Measurements from ENCODE around the gene RAPGEF5.

RAPGEF5 gene

DNA sequence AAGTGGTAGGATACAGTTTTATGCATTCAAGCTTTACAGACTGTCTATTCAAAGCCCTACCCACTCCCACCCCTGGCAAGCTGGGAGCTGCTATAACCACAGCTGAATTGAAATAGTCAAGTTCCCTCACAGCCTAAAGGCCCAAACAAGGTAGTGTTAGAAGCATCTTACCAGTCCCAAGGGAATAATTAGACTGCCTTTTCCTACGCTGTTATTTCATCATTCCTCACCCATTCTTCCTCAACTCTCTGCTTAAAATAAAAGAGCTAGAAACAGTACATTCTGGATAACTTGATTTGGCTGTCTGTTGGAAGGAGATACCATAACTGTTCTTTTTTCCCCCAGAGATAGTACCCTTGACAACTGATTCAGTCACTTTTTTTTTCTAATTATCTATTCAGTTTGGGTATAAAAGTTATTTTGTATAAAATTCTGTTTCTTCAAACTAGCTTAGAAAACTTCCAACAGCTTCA lies 54.0 kb downstream of the RAPGEF5 start:
- no peak for FAIRE-seq

DNA sequence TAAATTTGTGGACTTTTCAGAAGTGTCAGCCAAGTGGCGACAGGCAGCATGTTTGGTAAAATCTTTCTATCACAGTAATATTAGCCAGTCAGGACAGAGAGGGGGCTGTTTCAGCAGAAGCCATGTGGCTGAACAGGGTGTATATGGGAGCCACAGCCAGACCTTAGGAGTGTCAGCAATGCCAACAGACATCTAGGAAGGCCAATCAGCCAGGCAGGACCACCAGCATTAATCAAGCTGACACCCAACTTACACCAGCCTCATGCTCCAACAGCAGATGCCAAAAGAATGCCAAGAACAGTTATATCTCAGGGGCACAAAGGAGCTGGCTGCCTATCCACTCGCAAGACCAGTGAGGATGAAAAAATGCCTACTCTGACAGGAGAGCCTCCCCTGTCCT lies 54.8 kb downstream of the RAPGEF5 start:
- FAIRE-seq: no peak

DNA sequence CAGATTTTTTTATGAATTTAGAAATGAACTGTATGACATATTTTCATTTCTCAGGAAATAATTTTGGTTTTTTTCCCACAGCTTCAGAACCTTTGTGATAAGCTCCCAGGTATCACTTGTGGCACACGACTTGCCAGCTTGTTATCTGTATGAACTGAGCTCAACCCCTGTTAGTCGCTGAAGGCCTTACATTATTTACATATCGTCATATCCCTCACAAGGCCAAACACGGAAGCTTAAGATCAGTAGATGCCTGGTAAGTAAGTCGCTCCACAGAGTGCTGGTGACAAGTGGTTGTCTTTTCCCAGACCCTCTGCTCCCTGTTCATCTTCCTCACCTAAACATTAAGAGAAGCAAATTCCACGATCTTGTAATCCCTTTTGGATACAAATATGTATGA lies 55.2 kb downstream of the RAPGEF5 start:
- no peak for FAIRE-seq

DNA sequence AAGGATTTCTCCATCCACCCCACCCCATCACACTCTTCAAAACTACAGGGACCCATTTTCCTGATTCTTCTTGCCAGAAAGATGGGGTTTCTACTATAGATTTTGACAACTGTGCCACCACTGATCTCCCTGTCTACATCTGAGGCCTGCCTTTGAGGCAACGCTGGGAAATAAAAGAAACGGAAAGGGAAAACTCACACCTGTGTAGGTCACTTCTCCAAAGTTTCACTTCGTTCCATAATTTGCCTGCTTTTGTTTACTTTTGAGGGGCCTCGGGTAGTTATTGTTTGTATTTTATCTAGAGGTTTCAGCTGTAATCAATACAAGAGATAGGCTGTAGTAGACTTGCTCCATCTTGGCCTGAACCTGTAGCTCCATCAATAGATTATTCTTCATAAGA lies 56.1 kb downstream of the RAPGEF5 start:
- FAIRE-seq: no peak

DNA sequence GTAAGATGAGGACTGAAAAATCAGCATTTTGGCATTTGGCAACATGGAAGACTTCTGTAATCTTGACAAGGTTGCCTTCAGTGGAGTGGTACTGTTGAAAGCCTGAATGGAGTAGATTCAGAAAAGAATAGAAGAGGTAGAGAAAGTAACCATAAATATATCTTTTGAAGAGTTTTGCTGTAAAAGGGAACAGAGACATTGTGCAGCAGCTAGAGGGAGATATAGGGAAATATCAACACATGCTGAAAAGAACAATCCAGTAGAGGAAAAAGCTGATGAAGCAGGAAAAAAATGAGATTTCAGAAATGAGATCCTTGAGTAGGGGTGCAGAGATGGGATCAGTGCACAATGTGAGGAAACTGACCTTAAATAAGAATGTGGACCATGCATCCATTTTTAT lies 60.0 kb downstream of the RAPGEF5 start:
- no peak for FAIRE-seq

DNA sequence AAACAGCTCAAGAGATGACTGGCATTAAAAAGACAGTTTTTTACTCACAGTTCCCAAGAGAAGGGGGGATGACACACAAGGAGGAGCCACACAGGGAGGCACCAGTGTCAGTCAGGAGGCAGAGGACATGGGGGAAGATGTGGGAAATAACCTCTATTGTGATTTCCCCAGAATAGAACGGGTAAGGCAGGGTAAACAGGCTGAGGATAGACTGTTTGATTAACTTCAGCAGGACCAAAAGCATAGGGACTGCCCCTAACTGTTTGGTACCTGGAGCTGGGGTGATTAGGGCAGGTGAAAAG lies 60.7 kb downstream of the RAPGEF5 start:
- no peak for FAIRE-seq

DNA sequence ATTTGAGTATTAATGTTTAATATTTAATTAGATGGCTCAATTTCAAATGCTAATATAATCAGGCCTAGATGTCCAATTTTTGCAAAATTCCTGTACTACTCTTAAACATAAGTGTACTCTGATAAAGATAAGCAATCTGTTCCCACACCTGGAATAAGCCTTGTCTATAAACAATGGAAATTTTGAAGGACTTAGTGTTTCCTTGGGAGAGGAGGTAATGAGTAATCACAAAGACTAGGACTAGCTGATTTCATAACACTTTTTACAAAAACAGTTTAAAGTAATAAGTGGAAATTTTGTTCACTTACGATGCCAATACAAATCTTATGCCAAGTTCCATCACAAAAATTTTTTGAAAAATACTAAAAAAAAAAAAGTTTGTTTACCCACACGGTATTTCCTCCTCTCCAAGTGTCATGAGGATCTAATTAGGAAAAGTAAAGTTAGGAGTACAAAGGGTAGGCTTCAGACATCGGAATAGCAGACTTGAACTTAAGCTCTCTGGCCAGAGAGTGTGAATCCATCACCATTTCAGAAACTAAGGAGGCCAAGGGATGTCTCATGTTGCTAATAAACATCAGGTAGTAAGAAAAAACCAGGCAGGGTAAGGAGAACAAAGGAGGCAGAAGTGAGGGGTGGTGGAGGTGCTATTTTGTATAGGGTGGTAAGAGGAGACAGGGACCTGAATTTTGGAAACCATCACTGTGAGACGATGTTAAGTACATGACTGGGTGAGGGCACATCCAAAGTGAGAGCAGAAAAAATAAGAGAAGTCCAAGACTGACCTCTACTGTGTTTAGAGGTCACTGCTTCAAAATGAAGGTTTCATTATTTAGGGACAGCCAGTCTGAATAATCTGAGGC lies 61.3 kb downstream of the RAPGEF5 start:
- no peak for FAIRE-seq

DNA sequence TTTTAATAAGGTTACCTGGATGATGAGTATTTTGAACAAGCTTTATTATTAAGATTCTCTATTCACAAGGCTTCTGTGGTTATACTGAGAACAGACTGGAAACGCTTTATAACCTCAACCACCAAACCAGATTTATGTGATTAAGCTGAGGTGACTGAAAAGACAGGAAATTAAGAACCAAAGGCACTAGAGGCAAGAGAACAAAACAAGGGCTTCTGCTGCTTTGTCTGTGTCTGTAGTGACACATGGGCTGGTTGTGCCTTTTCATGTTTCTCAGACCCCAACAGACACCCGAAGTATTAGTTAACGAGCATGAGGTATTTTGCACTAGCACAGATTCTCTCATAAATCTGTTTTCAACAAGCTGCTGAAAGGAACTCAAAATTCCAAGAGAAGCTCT lies 64.4 kb downstream of the RAPGEF5 start:
- no peak for FAIRE-seq

DNA sequence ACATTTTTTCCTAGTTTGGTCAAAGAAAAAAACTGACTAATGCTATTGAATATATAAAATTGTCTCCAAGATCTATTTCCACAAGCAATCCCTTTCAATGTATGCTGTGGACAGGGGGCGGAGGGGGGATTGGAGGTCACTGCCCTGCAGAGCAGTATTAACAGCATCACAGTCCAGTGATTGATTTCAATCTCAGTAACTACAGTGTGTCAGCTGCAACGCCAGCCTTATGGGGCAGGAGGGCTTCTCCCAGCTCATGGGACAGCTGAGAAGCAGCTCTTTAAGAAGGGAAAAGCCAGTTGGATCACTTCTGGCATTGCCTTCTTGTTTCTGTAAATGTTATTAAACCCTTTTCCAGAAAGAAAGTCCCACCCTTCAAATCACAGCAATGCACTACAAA lies 65.0 kb downstream of the RAPGEF5 start:
- no peak for FAIRE-seq

DNA sequence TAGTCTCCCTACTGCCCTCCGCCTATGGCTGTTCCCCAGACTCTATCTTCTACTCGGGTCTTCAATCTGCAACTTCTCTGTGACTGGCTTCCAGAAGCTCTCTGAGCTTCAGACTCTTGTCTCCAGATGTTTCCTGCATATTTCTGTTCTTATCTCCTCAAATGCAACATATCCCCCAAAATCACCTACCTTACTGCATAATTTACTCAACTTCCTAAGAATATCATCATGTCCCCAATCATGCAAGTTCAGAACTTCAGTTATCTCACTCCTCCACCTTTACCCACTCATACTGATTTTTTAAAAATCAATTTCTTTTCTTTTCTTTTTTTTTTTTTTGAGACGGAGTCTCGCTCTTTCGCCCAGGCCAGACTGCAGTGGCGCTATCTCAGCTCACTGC lies 68.8 kb downstream of the RAPGEF5 start:
- FAIRE-seq: no peak

DNA sequence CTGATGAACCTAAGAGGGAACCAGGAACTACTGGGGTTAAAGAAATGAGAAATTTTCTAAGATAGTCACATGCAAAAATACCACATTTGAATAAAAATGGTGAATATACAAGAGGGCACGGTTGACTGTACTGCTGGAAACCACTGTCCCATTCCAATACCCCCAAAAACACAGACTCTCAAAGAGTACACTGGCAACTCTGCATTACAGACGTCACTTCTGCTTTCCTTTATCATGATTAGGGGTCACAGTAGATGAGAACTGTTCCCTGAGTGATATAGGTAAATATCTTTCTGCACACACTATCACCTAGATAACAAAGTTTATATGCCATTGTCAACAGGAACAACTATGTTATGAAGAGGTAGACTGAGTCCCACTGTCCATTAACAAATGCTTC lies 69.5 kb downstream of the RAPGEF5 start:
- no peak for FAIRE-seq

DNA sequence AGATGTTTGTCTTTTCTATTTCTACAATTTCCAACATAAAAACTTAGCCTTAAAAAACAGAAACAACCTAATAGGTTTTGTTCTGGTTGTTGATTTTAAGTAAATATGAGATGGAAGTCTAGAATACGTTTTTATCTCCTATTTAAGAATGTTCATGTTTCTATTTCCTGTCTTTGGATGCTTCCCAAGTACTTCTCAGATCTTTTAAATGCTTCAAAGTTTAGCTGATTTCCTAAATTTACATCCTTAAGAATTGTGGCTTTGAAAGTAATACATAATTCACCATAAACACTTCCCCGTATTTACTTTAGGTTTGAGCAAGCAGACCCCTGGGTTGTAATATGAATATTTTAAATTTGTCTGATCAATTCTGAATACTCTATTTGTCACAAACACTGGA lies 70.5 kb downstream of the RAPGEF5 start:
- no peak for FAIRE-seq

DNA sequence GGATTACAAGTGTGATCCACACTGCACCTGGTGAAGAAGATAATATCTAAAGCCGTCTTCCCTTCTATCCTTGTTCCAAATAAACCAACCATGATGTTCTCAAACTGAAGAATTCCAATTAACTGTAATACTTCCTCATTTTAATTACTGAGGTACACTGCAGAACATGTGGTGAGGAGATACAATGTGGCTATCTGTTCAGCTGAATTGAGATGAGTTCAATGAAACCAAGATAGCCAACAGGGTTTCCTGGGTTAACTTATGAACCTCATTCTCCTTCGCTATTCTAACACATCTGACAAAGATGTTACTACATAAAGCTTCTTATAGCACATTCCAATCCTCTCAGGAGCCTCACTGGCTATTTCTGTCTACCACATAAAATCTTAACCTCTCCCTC lies 75.5 kb downstream of the RAPGEF5 start:
- no peak for FAIRE-seq

DNA sequence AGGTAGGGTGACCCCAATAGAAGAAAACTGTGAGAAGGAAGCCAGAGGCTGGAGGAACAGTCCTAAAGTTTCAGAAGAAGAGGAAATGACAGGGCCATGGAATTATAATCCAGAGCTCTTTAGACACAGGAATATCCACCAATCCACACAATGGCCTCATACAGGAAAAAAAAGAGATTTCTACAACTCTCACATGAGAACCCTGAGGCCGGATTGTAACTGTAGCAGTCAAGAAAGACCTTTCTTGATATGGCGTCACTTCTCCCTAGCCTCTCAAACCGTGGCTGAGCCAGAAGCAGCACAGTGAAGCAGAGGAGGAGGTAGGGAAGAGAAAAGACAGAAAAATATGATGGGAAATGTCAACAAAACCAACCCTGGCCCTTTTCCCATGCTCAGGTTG lies 76.9 kb downstream of the RAPGEF5 start:
- FAIRE-seq: no peak

DNA sequence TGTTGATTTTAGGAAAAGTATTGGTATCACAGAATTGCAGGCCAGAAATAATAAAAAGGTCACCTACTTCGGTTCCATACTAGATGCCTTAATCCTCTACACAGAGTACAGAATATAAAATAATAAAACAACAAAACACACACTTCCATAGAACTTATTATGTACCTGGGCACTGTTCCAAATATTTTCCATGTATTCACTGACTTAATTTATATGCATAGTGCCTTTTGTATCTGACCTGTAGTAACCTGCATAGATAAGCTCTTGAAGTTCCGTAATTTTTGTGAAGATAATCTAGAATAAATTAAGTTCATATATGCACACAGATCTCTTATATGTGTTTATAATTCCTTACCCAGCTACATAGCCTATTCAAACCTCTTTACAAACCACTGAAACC lies 78.3 kb downstream of the RAPGEF5 start:
- FAIRE-seq: no peak

DNA sequence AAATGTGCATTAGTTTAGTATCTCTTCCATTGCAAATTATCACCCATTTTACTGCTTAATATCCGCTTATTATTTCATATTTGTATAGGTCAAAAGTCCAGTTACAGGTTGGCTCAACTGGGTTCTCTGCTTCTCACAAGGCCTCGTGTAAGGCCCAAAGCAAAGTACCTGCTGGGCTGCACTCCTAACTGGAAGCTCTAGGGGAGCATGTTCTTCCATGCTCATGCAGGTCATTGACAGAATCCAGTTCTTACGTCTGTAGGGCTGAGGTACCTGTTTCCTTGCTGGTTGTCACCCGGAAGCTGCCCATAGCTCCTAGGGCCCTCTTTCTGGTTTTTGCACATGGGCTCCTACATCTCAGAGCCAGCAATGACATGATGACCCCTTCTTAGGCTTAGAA lies 79.6 kb downstream of the RAPGEF5 start:
- FAIRE-seq: no peak

DNA sequence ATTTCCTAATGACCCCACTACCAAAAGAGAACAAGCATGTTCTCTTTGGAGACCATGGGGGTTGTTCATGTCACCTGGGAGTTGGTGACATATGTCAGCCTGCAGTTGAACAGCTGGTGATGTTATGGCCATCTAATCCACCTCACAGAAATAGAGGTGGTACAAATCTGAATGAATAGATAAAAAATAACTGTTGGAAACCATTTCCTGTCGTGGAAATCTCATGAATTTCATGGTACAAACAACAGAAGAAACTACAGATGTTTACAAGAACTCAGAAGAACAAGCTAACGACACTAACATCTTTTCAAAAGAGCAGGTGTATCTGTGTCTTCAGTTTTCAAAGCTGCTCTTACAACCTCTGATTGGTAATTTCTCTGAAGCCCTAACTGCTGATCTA lies 81.3 kb downstream of the RAPGEF5 start:
- no peak for FAIRE-seq

DNA sequence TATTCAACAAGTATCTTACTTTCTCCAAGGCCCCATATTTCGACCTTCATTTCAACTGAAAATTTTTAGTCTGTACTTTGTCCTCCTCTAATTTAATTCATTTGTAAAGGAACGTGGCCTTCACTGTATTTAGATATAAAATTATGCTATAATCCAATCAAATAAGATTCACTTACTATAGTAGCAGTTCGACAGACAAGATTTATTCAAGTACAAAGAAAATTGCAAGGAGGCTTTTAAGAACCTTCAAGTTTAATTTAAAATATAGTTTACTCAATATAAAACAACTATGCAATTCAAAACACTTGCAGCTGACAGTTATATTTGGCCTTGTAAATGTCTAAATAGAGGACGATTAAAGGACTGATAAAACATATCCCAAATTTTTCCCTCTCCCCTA lies 85.6 kb downstream of the RAPGEF5 start:
- FAIRE-seq: no peak

DNA sequence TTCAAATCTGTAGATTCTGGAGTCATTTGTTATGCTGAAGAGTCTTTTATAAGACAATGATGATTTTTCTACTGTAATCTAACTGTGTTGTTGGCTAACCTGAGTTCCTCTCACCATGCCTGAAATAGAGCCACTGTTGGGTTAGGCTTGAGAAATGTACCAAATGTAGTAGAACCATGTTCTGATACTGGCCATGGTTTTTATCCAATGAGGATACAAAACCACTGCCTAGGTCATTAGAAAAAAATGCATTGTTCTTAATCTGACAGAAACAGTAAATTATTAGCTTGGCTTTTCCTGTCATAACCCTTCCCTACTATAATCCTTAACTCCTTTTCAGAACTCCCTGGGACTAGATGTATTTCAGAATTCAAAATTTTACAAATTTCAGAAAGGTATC lies 86.6 kb downstream of the RAPGEF5 start:
- no peak for FAIRE-seq

DNA sequence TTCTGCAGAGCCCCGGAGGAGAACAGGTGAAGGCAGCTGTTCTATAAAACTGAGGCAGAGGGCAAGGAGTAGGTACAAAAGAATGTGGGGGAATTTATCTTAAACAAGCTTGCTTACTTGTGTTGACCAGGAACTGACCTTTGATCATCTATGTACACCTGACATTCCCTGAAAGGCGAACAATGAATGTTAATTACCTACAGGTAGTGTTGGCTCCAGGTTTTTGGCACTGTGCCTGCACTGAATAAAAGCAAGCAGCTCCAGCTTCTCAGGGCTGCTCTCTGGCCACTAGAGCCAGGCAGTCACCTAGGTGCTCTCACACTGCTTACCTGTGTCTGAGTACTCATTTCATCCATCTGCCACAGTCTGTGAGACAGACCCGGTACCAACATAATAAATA lies 87.0 kb downstream of the RAPGEF5 start:
- no peak for FAIRE-seq

DNA sequence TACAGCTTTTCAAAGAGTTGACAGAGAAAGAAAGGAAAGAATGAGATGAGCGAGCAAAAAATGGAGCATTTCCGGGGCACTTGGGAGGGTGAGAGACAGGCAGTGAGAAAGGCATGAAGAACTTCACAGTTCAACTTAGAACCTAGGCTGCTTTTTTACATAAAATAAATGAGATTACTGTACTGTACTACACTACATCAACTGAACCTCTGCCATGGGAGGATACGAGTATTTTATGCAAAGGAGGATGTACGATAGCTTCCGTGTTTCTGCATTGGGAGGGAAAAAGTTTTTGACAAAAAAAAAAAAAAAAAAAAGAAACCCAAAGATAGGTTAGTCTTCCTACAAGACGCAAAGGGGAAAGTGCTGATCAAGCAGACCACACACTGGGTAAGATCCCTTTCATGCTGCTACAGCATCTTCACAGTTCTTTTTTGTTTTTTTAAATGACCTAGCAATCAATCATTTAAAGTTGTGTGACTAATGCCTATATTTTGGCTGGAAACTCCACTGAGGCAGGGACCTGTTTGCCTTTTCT lies 88.0 kb downstream of the RAPGEF5 start:
- no peak for FAIRE-seq

DNA sequence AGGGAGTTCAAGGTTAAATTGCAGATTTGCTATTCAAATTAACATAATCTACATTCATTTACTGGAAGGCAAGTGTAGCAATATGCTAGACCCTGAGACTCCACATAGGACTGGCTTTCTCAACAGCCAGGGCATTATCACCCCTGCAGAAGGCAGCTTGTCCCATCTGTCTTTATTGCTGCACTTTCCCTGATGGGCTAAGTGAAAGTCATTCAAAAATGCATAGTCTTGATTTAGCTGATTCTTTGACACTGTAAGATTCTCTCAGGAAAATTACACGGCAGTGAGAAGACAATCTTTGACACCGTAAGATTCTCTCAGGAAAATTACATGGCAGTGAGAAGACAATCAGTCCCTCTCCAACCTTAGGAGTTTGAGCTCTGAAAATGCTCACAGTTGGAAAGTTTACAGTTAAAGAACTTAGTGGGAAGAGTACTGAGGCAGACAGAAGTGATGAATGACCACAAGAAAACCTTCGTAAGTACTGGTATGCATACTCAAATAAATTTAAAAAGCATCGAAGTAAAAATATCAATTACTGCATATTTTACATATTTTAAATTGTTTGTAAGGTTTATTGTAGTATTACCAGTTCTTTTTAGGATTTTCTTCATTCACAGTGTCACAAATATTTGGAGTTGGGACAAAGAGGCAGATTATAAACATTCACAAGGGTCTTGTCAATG lies 88.9 kb downstream of the RAPGEF5 start:
- FAIRE-seq: no peak

DNA sequence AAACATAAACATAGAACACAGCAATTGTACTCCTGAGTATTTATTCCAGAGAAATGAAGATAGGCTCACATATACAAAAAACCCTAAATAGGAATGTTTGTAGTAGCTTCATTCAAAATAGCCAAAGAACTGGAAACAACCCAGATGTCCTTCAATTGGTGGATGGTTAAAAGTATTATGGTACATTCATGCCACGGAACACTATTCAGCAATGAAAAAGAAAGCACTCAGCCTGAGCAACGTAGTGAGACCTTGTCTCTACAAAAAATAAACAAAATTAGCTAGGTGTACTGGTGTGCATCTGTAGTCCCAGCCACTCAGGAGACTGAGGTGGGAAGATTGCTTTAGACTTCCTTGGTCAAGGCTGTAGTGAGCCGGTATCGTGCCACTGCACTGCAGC lies 94.4 kb downstream of the RAPGEF5 start:
- no peak for FAIRE-seq

DNA sequence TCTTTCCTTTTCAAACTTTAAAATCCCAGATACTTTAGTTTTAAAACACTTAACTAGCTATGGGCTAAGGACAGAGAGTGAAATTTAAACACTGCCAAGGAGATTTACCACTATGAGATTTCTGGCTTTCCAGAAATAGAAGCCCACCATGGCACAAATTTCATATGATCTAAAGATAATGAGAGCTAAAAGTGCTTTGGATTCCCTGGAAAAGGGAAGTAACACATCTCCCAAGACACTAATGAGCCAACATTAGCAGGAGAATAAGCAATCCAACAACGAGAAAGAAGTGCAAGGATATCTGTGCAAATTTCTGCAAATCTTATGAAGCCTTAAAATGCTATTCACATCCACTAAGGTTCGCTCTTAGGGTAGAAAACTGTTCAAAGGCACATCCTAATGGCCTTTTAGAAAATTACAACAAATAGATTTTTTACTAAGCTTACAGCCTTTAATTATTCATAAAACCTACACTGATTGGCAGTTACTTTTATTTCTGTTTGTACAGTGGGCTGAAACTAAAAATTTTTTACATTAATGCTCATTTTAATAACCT lies 100.3 kb downstream of the RAPGEF5 start:
- FAIRE-seq: no peak
